GM18508 (cell line): Measurements from ENCODE around the gene LDHAL6B.
"Not testable (repeated sequence)": the region's sequence is repeated elsewhere in the genome, so short reads cannot be mapped to it uniquely, and the experiment has no call there.

Experiments
- ATAC-seq: cut with Tn5 transposase; IDR thresholded peaks from one replicate; pipeline ENCODE4 v1.9.1; 2021; ENCODE audit warnings: moderate number of reproducible peaks; ENCODE audit not compliant: insufficient read depth, unreplicated experiment

Gene LDHAL6B

DNA sequence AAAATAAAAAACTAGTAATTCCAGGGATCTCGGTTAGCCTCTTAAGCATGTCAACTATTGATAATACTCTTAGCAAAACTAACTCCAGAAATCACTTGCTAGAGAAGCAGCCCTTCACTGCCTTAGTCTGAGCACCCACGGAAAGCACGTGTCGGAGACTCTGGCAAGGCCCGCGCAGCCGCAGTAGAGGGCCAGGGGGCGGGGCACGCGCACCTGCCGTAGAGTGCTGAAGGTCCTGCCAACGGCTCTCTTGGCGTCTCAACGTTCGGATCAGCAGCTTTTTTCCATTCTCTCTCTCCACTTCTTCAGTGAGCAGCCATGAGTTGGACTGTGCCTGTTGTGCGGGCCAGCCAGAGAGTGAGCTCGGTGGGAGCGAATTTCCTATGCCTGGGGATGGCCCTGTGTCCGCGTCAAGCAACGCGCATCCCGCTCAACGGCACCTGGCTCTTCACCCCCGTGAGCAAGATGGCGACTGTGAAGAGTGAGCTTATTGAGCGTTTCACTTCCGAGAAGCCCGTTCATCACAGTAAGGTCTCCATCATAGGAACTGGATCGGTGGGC, at the start of gene LDHAL6B:
Gene LDHAL6B (plus strand): TSS at position 221 of the 561 bp plus-strand sequence. CDS start 98 bp downstream, at position 319.
- ATAC-seq: no peak

DNA sequence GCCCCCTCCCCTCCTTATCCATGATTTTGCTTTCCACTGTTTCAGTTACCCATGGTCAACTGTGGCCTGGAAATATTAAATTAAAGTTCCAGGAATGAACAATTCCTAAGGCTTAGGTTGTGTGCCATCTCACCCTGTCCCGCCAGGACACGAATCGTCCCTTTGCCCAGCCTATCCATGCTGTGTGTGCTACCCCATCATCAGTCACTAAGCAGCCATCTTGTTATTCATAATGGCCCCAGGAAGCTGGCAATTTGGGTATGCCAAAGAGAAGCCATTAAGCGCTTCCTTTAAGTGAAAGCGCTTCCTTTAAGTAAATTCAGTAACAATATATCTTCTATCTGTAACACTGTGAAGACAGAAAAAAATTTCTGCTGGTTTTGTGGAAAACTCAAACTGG, 49.2 kb upstream of the LDHAL6B start:
- no peak for ATAC-seq

DNA sequence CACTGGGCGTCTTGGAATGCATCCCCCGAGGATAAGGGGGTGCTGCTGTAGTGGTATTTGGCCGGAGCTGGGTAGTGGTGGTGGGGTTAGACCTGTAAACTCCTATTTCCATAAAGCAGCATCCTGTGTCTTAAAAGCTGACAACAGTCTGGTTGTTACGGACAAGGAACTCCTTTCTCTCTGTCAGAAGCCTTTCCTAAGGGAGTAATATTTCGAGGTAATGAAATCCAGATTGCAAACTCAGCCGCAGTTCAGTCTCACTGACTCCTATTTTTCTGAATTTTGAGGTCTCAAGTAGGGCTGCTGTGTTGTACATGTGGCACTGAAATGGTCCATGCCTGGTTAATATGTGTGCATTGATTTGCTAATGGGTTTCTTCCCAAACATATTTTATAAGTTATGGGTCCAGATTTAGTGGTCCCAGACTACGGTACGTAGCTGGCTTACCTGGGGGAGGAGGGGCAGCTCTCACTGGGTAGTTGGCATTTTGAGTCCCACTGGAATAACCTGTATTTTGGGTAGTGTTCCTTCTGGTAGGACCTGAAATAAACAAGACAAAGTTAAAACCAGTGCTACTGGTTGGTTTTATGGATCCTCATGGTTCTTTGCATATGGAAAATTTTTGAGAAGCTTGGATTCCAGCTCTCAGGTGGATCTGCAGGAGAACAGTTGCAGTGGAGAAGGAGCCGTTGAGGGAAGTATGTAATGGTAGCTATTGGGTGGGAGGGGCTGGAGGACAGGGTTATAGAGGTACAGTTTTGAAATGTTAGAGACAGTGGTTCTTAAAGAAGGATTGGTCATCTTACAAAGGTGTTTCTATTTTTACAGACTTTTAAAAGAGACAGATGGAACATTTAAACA, 48.6 kb upstream of the LDHAL6B start:
- no peak for ATAC-seq

DNA sequence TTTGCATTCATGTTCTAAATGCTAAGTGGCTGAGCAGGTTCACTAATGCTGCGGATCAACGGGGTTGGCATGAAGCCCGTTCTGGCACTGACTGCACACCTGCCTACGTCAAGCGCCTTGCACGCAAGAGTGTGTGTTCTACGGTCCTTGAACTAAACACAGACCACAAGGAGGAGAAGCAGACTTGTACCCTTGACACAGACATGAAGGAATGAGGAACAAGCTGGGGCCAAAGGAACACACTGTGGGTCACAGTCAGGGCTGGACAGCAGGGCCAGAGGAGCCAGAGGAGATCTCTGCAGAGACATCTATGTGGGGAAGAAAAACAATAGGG, 48.0 kb upstream of the LDHAL6B start:
- no peak for ATAC-seq

DNA sequence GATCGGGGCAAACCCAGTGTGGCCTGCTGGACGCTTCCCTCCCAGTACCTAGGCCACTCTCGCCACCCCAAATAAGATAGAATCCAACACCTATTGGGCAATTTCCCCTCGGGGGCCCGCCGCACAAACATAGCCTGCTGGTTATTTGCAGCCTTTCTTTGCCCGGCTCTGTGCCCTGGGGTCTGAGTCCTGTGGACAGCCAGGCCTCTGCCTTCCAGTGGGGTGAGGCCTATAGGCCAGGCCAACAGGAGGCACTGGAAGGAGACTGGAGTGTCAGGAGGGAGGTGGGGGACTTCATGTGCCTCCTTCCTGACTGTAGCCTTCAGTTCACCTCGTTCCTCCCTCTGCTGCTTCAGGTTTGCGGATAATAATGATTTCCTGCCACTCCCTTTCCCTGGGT, 47.4 kb upstream of the LDHAL6B start:
- ATAC-seq: no peak

DNA sequence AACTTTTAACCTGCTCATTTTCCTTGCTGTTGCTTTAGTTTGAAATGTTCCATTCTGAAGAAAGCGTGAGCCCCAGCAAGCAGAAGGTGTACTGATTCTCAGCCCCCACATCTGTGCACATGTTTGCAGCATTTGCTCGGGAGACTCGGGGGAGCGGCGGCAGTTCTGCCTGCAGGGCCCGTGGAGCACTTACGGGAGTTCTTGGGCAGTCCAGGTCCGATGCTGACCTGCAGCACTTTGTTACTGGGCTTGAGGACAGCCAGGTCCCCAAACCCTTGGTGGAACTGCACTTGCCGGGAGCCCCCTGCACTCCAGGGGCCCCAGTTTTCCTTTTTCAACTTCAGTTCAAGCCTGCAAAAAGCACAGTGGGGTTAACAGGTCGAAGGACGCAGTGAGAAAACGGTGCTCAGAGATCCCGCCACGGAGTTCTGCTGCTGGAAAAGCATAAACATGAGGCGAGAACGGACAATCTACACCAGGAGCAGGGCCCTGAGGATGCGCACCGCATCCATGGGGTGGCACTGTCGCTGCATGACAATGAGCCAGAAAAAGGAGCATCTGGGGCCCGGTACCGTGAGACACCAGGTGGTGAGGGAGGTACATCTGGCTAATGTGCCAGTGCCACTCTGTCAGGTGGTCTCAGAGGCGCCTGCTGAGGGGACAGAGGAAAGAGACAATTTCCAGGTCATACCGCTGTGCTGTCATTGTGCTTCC, 45.6 kb upstream of the LDHAL6B start:
- ATAC-seq: no peak

DNA sequence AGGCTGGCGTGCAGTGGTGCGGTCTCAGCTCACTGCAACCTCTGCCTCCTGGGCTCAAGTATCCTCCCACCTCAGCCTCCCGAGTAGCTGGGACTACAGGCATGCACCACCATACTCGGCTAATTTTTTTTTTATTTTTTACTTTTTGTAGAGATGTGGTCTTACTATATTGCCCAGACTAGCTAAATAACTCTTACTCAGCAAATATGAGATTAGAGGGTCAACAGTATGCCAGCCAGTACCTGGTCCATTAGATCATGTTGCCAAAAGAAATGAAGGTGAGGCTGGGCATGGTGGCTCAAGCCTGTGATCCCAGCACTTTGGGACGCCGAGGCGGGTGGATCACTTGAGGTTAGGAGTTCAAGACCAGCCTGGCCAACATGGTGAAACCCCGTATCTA, 44.6 kb upstream of the LDHAL6B start:
- not testable (repeated sequence) for ATAC-seq

DNA sequence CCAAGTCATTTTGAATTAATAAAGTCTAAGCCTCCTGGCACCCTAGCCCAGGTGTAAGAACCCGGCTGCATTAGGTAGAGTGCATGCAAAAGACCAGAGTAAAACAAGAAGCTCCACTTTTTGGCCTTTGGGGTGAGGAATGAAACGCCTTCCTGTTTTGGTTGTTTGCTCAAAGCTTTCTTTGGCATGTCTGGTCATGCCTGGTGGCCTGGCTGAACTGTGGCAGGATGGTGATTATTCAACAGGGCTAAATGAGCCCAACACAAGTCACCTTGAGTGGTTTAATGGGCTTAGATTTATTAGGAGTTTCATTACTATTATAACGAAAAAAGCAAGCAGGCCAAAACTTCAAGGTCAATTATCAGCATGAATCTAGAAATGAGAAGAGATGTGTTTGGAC, 40.9 kb upstream of the LDHAL6B start:
- no peak for ATAC-seq

DNA sequence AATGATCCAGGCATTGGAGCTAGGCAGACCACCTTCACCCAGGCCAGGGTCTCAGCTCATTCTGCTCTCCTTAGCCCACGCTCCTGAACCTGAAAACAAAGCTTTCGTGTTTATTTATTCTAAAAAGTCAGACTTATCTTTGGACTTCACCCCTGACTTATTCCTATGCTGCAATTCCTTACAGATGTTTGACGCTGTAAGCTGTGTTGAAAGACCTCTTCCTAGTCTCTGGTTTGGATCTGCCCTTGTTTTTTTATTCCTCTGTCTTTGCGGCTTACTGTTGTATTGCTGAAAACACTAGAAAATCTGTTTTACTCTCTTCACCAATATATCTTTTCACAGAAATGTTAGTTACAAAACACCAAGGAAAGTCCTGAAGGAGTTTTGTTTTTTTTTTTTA, 40.5 kb upstream of the LDHAL6B start:
- no peak for ATAC-seq

DNA sequence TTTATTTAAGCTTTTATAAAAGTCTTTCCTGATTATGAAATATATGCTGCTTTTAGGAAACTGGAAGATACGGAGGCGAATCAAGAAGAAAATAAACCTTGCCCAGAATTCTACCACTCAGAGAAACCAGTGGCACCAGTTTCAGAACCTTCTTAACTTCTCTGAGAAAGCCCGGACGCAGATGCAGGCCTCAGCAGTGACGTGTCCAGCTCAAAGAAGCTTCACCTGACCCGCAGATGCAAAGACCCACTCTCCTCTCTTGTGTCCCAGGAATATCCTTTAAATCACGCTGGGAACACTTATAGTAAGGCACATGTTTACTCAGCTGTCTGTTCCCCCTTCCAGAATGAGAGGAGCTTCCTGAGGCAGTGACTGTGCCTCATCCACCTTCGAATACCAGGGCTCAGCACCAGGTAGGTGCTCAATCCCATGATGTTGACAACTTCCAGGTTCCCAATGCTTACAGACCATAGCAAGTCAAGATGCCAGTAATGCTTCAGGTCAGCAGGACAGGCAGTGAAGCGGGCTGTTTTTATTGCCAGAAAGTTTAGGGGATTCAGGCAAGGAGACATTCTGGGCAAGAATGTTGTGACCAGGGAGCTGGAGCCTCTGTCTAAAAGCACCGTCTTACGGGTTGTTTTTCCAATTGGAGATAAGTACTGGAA, 39.9 kb upstream of the LDHAL6B start:
- no peak for ATAC-seq

DNA sequence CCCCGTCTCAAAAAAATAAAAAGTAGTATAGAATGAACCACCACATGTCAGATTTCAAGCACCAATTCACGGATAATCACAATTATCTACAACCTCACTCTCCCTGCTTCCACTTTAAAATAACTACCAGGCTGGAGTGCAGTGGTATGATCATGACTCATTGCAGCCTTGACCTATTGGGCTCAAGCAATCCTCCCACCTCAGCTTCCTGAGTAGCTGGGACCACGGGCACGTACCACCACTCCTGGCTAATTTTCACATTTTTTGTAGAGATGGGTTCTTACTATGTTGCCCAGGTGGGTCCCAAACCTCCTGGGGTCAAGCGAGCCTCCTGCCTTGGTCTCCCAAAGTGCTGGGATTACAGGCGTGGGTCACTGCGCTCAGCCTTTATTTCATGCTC, 38.1 kb upstream of the LDHAL6B start:
- ATAC-seq: no peak

DNA sequence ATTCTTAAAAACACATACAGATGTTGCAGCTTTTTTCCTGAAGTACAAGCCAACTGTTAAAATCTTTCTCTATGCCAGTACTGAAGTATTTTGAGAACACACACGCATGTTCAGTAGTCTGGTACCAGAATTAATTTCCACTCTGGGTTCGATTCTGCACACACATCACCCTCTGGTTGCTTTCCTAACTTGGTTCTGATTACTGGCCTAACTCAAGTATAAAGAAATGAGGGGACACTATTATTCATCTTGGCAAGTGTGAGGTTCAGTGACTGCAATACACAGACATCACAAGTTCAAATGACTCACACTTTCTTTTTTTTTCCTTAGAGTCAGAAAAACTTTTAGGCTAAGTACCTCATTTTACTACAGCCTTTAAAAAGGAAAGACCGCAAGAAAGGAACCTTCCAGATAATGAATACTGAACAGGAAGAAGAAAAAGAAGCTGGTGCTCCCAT, 37.4 kb upstream of the LDHAL6B start:
- ATAC-seq: no peak

DNA sequence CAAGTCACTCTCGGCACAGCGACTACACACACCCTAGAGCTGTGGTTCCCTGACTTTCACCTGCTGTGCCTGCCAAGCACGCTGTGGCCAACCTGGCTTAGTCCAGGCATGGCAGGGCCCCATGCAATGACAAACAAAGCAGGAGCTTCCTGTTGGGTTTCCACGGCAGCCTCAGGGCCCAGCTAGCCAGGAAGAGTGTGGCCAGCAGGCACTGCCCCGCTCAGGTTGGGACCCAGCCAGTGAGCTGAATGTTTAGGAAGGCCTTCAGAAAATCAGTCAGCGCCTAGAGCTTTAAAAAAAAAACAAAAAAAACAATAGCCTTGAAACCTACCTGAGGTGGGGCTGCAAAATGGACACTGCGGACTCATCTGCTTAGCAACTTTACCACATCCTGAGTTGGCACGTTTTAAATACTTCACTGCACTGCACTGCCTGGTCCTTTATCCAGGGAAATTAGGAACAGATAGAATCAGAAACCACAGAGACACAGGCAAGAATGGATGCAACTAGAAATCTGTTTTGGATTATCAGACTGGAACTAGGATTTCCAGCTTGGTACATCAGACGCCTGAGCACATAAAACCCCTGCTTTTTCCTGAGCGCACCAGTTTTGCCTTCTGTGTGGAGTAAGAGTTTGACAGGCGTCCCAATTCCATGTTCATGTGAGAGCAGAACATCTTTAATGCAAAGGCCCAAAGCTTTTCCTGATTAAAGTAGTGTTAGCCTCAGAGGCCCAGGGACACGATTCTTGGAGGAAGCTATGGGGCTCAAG, 36.2 kb upstream of the LDHAL6B start:
- no peak for ATAC-seq

DNA sequence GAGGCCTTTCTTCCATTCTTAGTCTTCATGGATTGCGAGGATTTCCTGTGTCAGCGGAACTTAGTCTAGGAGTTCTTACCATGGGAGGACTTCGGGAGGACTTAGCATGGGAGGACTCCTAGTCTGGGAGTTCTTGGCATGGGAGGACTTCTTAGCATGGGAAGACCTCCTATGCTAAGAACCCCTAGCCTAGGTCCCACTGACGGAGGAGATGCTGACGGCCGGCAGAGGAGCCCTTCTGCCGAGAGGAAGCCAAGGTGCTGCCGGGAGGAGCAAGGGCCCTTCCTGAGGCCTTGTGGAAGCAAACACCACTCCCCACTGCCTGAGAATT, 35.6 kb upstream of the LDHAL6B start:
- no peak for ATAC-seq

DNA sequence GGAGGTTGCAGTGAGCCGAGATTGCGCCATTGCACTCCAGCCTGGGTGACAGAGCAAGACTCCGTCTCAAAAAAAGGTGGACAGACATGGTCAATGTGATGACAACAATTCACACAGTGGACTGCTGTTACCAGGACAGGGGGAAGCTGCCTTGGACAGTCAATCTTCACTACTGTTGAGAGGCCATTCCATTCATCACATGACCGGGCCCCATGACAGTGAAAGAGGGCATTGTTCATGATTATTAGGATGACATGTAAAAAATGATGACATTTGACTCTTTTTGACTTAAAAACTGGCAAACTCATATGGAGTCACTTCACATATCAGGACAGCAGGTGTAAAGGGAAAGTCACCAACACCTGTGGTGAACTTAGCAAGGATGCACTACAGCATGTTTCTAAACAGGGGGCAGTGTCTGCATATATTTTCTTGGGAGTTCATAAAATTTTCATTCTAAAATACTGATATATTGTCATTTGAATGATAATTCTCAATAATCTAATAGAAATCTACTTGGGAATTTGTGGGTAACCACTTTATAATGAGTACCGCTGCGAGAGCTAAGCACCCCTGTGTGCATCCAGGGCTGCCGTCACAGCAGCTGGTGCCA, 34.2 kb upstream of the LDHAL6B start:
- no peak for ATAC-seq

DNA sequence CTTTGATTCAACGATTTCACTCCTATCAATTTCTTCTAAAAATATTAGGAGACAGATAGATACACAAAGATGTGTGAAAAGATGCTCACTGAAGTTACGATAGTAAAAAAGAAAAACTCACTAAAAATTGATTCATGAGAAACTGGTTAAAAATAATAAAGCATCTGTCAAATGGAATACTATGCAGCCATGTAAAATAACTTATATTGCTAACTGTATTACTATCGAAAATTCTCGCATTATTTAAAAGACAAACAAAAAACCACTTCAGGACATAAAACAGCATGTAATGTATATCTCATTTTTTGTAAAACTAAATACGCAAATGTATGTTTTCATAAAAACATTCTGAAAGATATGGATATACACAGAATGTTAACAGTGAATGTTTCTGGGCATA, 33.4 kb upstream of the LDHAL6B start:
- no peak for ATAC-seq

DNA sequence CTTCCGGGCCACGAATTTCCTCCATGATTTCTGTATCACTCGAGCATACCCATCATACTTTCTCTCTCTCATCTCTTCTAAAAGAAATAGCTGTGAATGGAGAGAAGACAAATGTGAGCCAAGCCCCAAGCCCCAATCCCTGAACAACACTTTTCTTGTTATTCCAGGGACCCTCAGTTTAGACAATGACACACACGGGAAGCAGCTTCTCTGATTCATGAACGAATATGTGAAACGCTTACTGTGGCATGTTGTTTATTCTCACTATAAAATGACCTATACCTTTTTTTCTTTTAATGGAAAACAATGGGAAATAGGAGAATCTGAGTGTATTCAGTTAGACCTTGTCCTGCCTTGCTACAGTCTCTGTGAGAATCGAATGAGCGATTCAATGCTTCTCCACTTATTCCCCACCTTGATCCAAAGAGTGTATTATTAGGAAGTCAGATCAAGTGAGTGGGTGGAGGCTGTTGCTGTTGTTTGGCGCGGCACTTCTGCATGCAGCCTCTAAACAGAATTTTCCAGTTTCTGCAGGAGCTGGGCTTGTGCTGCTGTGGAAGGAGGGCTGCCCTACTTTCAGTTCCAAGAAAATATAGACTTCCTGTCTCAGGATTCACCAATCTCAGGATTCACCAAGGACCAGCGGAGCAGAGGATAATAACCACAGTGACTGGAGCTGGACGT, 32.4 kb upstream of the LDHAL6B start:
- ATAC-seq: no peak

DNA sequence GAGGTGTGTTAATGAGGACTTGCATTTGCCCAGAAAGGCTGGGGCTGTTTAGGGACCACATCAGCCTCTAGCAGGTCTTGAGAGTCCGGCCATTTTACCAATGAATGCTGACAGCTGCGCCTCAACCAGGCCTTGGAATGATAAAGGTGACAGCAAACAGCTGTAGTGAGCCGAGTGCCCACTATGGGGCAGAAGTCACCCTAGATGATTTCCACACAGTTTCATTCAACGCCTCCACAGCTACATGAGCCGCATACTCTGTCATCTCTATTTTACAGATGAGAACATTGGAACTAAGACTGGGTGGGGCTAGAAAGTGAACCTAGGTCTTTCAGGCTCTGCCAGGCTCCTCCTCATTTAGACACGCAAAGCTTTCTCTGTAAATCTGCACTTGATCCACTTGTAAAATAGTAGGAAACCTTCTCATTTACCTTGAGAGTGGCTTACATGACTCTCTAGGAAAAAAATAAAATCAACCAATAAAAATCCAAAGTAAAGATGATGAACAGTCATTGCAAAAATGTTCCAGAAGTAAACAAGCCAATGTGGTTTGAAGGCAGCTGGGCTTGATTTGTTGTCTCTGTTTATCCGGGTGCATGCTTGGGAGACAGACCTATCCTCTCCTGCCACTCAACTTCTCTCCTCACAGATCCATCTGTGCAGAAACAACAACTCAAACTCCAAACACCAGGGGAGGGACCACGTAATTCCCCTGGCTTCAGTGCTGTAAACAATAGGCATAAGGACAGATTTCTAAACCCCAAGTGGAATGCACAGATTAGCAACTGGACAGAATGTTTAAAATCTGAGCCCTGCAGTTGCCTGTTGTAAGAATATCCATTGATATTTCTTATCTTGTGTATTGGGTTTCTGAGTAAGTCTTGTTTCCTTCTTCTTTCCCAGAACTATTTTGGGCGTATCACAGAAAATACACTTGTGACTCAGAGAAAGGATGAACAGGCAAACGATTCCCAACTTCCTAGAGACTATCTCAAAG, 31.5 kb upstream of the LDHAL6B start:
- no peak for ATAC-seq
